Neural cell (in vitro differentiated cells): ENCODE data around the gene PTPRO. TPM values are rescaled to one million over a fixed set of nuclear protein-coding genes. Genes with fewer than 3 reads are reported as not detected.

Source experiments
- H2AFZ ChIP-seq: fragments of 200-600, 300-800 bp; sonication (generic), shearing (Covaris generic); 2 replicates; pipeline ENCODE4 v1.6.0; 2014; ENCODE audit warnings: low read depth, mild to moderate bottlenecking, antibody characterized with exemption, low read length, moderate library complexity
- H3F3A ChIP-seq: fragments of 200-600 bp; shearing (Covaris generic); 2 replicates; pipeline ENCODE4 v1.6.1; 2016; ENCODE audit warnings: mild to moderate bottlenecking, moderate library complexity, mixed read lengths, antibody characterized with exemption, low read length; ENCODE audit not compliant: insufficient read depth, poor library complexity, severe bottlenecking
- H3K27ac ChIP-seq: fragments of 200-600, 300-800 bp; sonication (generic), shearing (Covaris generic); 2 replicates; pipeline ENCODE4 v1.5.1; 2014; ENCODE audit warnings: mild to moderate bottlenecking, low read length, moderate library complexity
- H3K27me3 ChIP-seq: fragments of 300-800, 200-600 bp; sonication (generic), shearing (Covaris generic); 2 replicates; pipeline ENCODE4 v1.6.0; 2014; ENCODE audit warnings: mild to moderate bottlenecking, low read depth, low read length, moderate library complexity; ENCODE audit not compliant: insufficient read depth
- H3K36me3 ChIP-seq: fragments of 300-800, 200-600 bp; sonication (generic), shearing (Covaris generic); 2 replicates; pipeline ENCODE4 v1.5.1; 2014; ENCODE audit warnings: mild to moderate bottlenecking, antibody characterized with exemption, low read length, moderate library complexity; ENCODE audit not compliant: insufficient read depth
- H3K4me2 ChIP-seq: fragments of 300-800, 200-600 bp; sonication (generic), shearing (Covaris generic); 2 replicates; pipeline ENCODE4 v1.6.0; 2014; ENCODE audit warnings: mild to moderate bottlenecking, low read length
- H3K4me3 ChIP-seq: fragments of 300-800, 200-600 bp; sonication (generic), shearing (Covaris generic); 2 replicates; pipeline ENCODE4 v1.5.1; 2014; ENCODE audit warnings: mild to moderate bottlenecking, low read length, moderate library complexity
- H3K79me2 ChIP-seq: fragments of 200-600 bp; shearing (Covaris generic); replicated peaks from 2 replicates; pipeline ENCODE4 v1.6.0; 2014; ENCODE audit warnings: mild to moderate bottlenecking, low read length, moderate library complexity; ENCODE audit not compliant: insufficient read depth
- H3K9ac ChIP-seq: fragments of 300-800, 200-600 bp; sonication (generic), shearing (Covaris generic); 2 replicates; pipeline ENCODE4 v1.6.1; 2016; ENCODE audit warnings: mild to moderate bottlenecking, low read length, mixed read lengths
- H3K9me2 ChIP-seq: fragments of 200-600 bp; shearing (Covaris generic); 2 replicates; pipeline ENCODE4 v1.6.1; 2016; ENCODE audit warnings: mild to moderate bottlenecking, low read length, mixed read lengths; ENCODE audit not compliant: insufficient read depth
- H3K9me3 ChIP-seq: fragments of 200-600, 300-800 bp; sonication (generic), shearing (Covaris generic); 2 replicates; pipeline ENCODE4 v1.6.1; 2016; ENCODE audit warnings: mild to moderate bottlenecking, mixed run types, low read length, moderate library complexity, mixed read lengths
- H4K20me1 ChIP-seq: fragments of 200-600 bp; shearing (Covaris generic); 2 replicates; pipeline ENCODE4 v1.6.1; 2016; ENCODE audit warnings: mild to moderate bottlenecking, mixed run types; ENCODE audit not compliant: insufficient read depth
- EP300 ChIP-seq: fragments of 450-650 bp; conservative IDR thresholded peaks from 2 replicates; pipeline ENCODE4 v1.6.1; 2014; ENCODE audit warnings: antibody characterized with exemption, mild to moderate bottlenecking, moderate library complexity; ENCODE audit not compliant: poor library complexity, severe bottlenecking
- EZH2 ChIP-seq: fragments of 200-600, 300-800 bp; shearing (Covaris generic), sonication (generic); IDR thresholded peaks from 2 replicates; pipeline ENCODE4 v1.6.1; 2014; ENCODE audit warnings: antibody characterized with exemption, low read length, borderline replicate concordance, mild to moderate bottlenecking; ENCODE audit not compliant: insufficient read depth, poor library complexity, severe bottlenecking
- MXI1 ChIP-seq: fragments of 450-650 bp; conservative IDR thresholded peaks from 2 replicates; pipeline ENCODE4 v1.6.1; 2014; ENCODE audit warnings: antibody characterized with exemption, mild to moderate bottlenecking; ENCODE audit not compliant: poor library complexity, severe bottlenecking
- POLR2AphosphoS5 ChIP-seq: IDR thresholded peaks from 2 replicates; pipeline ENCODE4 v1.6.1; 2012
- RAD21 ChIP-seq: fragments of 450-650 bp; conservative IDR thresholded peaks from 2 replicates; pipeline ENCODE4 v1.6.1; 2014; ENCODE audit warnings: antibody characterized with exemption, mild to moderate bottlenecking, moderate library complexity
- SMC3 ChIP-seq: fragments of 450-650 bp; conservative IDR thresholded peaks from 2 replicates; pipeline ENCODE4 v1.6.1; 2014; ENCODE audit warnings: antibody characterized with exemption, mild to moderate bottlenecking, moderate library complexity; ENCODE audit not compliant: poor library complexity
- TAF1 ChIP-seq: IDR thresholded peaks from 2 replicates; pipeline ENCODE4 v1.6.1; 2012; ENCODE audit warnings: low read depth
- polyA plus RNA-seq: library from polyadenylated mRNA; depleted of rRNA; stranded (reverse); fragments of >200 nt; gene quantifications from 2 replicates; pipeline ENCODE4 v1.2.3, GENCODE V29; 2014
- TF ChIP-seq, protein P1 (sequence below): fragments of 450-650 bp; IDR thresholded peaks from 2 replicates; pipeline ENCODE4 v1.5.1; 2014; ENCODE audit warnings: antibody characterized with exemption, mild to moderate bottlenecking, moderate library complexity; ENCODE audit not compliant: poor library complexity, severe bottlenecking
- TF ChIP-seq, protein P2 (sequence below): IDR thresholded peaks from 2 replicates; pipeline ENCODE4 v1.6.1; 2012; ENCODE audit warnings: borderline replicate concordance

The PTPRO gene
- polyA plus RNA-seq, 1 donor from 2014 or later = 124 TPM

DNA sequence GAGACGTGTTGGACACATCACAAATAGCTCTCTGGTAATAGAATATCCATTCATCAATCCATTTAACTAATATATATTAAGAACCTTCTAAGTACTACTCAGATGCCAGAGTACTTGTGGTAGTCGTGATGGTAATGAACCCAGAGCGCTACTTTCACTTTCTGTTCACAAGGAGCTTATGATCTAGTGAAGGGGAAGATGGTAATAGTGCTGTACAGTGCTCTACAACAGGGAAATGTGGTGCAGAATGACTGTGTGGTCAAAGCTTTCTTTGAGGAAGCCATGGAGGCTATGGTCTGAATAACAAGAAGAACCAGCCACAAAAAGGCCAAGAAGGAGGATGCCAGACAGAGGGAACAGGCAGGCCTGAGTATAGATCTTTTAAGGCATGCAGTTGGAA, 212.0 kb downstream of the PTPRO start:
- no peak overlapping the region for H2AFZ ChIP-seq
- H3K36me3 ChIP-seq = no peaks in the 10 kb centered on the region
- no peak overlapping the region for H3K27ac ChIP-seq
- no peaks in the 10 kb centered on the region for H3F3A ChIP-seq
- H3K9ac ChIP-seq = no peak overlapping the region
- no peak overlapping the region for H3K4me2 ChIP-seq
- no peak overlapping the region for H3K4me3 ChIP-seq
- no peaks in the 10 kb centered on the region for H4K20me1 ChIP-seq
- no peaks in the 10 kb centered on the region for H3K9me2 ChIP-seq
- TF ChIP-seq EP300 (no peak), EZH2 (no peak), MXI1 (no peak), POLR2AphosphoS5 (no peak), SMC3 (no peak), RAD21 (no peak), TAF1 (no peak)
- TF ChIP-seq, protein P1, sequence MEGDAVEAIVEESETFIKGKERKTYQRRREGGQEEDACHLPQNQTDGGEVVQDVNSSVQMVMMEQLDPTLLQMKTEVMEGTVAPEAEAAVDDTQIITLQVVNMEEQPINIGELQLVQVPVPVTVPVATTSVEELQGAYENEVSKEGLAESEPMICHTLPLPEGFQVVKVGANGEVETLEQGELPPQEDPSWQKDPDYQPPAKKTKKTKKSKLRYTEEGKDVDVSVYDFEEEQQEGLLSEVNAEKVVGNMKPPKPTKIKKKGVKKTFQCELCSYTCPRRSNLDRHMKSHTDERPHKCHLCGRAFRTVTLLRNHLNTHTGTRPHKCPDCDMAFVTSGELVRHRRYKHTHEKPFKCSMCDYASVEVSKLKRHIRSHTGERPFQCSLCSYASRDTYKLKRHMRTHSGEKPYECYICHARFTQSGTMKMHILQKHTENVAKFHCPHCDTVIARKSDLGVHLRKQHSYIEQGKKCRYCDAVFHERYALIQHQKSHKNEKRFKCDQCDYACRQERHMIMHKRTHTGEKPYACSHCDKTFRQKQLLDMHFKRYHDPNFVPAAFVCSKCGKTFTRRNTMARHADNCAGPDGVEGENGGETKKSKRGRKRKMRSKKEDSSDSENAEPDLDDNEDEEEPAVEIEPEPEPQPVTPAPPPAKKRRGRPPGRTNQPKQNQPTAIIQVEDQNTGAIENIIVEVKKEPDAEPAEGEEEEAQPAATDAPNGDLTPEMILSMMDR = no peak
- TF ChIP-seq, protein P2, sequence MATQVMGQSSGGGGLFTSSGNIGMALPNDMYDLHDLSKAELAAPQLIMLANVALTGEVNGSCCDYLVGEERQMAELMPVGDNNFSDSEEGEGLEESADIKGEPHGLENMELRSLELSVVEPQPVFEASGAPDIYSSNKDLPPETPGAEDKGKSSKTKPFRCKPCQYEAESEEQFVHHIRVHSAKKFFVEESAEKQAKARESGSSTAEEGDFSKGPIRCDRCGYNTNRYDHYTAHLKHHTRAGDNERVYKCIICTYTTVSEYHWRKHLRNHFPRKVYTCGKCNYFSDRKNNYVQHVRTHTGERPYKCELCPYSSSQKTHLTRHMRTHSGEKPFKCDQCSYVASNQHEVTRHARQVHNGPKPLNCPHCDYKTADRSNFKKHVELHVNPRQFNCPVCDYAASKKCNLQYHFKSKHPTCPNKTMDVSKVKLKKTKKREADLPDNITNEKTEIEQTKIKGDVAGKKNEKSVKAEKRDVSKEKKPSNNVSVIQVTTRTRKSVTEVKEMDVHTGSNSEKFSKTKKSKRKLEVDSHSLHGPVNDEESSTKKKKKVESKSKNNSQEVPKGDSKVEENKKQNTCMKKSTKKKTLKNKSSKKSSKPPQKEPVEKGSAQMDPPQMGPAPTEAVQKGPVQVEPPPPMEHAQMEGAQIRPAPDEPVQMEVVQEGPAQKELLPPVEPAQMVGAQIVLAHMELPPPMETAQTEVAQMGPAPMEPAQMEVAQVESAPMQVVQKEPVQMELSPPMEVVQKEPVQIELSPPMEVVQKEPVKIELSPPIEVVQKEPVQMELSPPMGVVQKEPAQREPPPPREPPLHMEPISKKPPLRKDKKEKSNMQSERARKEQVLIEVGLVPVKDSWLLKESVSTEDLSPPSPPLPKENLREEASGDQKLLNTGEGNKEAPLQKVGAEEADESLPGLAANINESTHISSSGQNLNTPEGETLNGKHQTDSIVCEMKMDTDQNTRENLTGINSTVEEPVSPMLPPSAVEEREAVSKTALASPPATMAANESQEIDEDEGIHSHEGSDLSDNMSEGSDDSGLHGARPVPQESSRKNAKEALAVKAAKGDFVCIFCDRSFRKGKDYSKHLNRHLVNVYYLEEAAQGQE = no peak
- no peaks in the 10 kb centered on the region for H3K9me3 ChIP-seq
- H3K27me3 ChIP-seq = no peaks in the 10 kb centered on the region
- no peaks in the 10 kb centered on the region for H3K79me2 ChIP-seq

DNA sequence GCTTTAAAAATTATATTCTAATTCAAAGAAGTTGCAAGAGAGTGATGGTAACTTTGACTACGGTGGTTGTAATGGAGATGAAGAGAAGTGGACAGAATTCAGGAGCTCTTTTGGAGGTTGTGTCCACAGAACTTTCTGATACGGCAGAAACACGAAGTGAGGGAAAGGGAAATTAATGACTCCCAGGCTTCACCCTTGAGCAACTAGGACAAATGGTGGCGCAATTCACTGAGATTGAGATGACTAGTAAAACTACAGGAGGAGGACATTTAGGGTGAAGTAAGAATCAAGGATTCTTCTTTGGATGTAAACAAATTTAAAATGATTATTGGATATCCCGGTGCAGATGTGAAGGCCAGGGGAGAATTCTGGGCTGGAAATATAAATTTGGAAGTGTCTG, 212.6 kb downstream of the PTPRO start:
- no peak overlapping the region for H3K27ac ChIP-seq
- H3K79me2 ChIP-seq = no peaks in the 10 kb centered on the region
- no peak overlapping the region for H3K9ac ChIP-seq
- no peaks in the 10 kb centered on the region for H3K36me3 ChIP-seq
- H4K20me1 ChIP-seq = no peaks in the 10 kb centered on the region
- H3K4me3 ChIP-seq = no peak overlapping the region
- H3F3A ChIP-seq = no peaks in the 10 kb centered on the region
- no peaks in the 10 kb centered on the region for H3K27me3 ChIP-seq
- no peak overlapping the region for H3K4me2 ChIP-seq
- no peaks in the 10 kb centered on the region for H3K9me2 ChIP-seq
- no peak overlapping the region for H2AFZ ChIP-seq
- H3K9me3 ChIP-seq = no peaks in the 10 kb centered on the region
- TF ChIP-seq POLR2AphosphoS5 = no peak
- no peak for TF ChIP-seq EZH2
- TF ChIP-seq, protein P1 = no peak
